Tibial nerve (tissue), 4 donors: Measurements from ENCODE around the gene ATP6AP1.

ENCODE experiments used
- CTCF ChIP-seq, 5 experiments: fragments of 200-600 bp in 3 of 5; fragments of 450-650 bp in 2 of 5; sonication (generic) in 3 of 5; IDR thresholded peaks; one replicate each; pipeline ENCODE4 v1.5.1; 2016 to 2019; ENCODE audit warnings: antibody characterized with exemption in 5 of 5, mild to moderate bottlenecking in 3 of 5, moderate library complexity in 2 of 5
- EP300 ChIP-seq, 2 donors: sonication (generic); formaldehyde crosslinking; IDR thresholded peaks; one replicate each; pipeline ENCODE4 v1.6.1; 2017; ENCODE audit warnings: antibody characterized with exemption in 2 of 2, mild to moderate bottlenecking in 1 of 2
- POLR2A ChIP-seq, 2 donors: fragments of 450-650 bp; IDR thresholded peaks; one replicate each; pipeline ENCODE4 v1.6.1; 2017; ENCODE audit warnings: antibody characterized with exemption in 2 of 2, mild to moderate bottlenecking in 2 of 2, moderate library complexity in 2 of 2

- no peak for TF ChIP-seq CTCF (IDR thresholded peaks at IDR 0.05)
- no peak for TF ChIP-seq POLR2A (IDR thresholded peaks at IDR 0.05)
- TF ChIP-seq EP300 (IDR thresholded peaks at IDR 0.05) = no peak
Measured at GRCh38 chrX:154419688-154420401, 8.6 kb upstream of the ATP6AP1 start.
